ENCODE data around the gene FBXO47.

DNA sequence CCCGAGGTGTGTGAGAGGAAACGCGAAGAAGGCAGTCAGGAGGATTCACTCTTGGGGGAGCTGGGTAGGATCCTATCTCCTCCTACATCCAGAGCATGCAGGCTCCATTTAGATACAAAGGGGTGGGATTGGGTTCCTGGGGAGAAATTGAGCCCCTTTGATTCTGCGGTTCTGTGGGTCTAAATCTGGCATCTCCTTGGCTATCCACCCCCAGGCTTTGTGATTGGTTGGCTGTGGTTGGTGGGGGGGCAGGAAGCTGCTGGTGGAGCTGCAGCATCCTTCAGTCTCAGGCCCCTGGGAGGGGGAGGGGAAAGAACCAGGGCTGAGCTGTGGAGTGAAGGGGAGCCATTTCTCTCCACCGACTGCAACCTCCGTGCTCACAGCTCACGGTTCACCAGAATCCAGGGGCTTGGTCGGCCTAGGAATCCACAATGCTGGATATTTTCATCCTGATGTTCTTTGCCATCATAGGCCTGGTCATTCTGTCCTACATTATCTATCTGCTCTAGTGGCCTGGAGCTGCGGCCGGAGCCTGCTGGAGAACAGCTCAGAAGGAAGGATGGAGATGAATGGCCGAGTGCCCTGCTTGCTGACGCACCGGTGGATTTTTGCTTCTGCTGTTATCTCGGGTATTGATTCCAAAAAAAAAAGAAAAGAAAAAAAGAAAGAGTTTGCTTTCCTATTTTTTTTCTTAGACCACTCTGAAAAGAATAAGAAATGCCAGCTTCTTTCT is 41.8 kb downstream of the FBXO47 start, which contains the start of gene LASP1NB:
- TF ChIP-seq, protein P1, sequence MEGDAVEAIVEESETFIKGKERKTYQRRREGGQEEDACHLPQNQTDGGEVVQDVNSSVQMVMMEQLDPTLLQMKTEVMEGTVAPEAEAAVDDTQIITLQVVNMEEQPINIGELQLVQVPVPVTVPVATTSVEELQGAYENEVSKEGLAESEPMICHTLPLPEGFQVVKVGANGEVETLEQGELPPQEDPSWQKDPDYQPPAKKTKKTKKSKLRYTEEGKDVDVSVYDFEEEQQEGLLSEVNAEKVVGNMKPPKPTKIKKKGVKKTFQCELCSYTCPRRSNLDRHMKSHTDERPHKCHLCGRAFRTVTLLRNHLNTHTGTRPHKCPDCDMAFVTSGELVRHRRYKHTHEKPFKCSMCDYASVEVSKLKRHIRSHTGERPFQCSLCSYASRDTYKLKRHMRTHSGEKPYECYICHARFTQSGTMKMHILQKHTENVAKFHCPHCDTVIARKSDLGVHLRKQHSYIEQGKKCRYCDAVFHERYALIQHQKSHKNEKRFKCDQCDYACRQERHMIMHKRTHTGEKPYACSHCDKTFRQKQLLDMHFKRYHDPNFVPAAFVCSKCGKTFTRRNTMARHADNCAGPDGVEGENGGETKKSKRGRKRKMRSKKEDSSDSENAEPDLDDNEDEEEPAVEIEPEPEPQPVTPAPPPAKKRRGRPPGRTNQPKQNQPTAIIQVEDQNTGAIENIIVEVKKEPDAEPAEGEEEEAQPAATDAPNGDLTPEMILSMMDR (IDR thresholded peaks at IDR 0.05 in 2 of 3, conservative IDR thresholded peaks at IDR 0.05 in 1 of 3; ENCODE audit: control insufficient read depth in 2 of 3, extremely low read depth in 1 of 3, insufficient read depth in 1 of 3, low read depth in 3 of 3, low read length in 3 of 3), result no peak
- TF ChIP-seq MXI1 (IDR thresholded peaks at IDR 0.05; ENCODE audit: low read depth, low read length) (no peak), TCF7 (IDR thresholded peaks at IDR 0.05; ENCODE audit: borderline replicate concordance) (no peak), SRF (IDR thresholded peaks at IDR 0.05; ENCODE audit: low read depth in 2 of 2, low read length in 2 of 2) (no peak), NFYA (IDR thresholded peaks at IDR 0.05; ENCODE audit: borderline replicate concordance, low read depth, low read length) (no peak)
